ENCODE measurements around the gene NLN. TPM values are rescaled to one million over a fixed set of nuclear protein-coding genes. Genes with fewer than 3 reads are reported as not detected.

Gene NLN
- total RNA-seq, 4 donors from 2014 or later: 8.7 to 11.9 (median 9.1) TPM

- intact Hi-C loops (cut with DNase I): no loop called here
- TF ChIP-seq, protein P1, sequence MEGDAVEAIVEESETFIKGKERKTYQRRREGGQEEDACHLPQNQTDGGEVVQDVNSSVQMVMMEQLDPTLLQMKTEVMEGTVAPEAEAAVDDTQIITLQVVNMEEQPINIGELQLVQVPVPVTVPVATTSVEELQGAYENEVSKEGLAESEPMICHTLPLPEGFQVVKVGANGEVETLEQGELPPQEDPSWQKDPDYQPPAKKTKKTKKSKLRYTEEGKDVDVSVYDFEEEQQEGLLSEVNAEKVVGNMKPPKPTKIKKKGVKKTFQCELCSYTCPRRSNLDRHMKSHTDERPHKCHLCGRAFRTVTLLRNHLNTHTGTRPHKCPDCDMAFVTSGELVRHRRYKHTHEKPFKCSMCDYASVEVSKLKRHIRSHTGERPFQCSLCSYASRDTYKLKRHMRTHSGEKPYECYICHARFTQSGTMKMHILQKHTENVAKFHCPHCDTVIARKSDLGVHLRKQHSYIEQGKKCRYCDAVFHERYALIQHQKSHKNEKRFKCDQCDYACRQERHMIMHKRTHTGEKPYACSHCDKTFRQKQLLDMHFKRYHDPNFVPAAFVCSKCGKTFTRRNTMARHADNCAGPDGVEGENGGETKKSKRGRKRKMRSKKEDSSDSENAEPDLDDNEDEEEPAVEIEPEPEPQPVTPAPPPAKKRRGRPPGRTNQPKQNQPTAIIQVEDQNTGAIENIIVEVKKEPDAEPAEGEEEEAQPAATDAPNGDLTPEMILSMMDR (IDR thresholded peaks at IDR 0.05): no peak
- TF ChIP-seq POLR2A (IDR thresholded peaks at IDR 0.05; ENCODE audit: low read depth) (no peak), EP300 (IDR thresholded peaks at IDR 0.05) (no peak), POLR2AphosphoS5 (IDR thresholded peaks at IDR 0.05) (no peak)
- Histone ChIP-seq H3K27ac (replicated peaks in 1 of 4) (no peak overlapping the region), H3K36me3 (no peaks in the 10 kb centered on the region), H3K9me3 (no peaks in the 10 kb centered on the region), H3K4me3 (no peak overlapping the region), H3K4me1 (no peaks in the 10 kb centered on the region), H3K27me3 (no peaks in the 10 kb centered on the region)
- 93% methylated on average over 2 of the region's 2 CpGs for WGBS
- peak; percentile 17 for DNase-seq (ENCODE audit: extremely low spot score)
Observed at GRCh38 chr5:65854925-65855324, 132.9 kb downstream of the NLN start.

DNA sequence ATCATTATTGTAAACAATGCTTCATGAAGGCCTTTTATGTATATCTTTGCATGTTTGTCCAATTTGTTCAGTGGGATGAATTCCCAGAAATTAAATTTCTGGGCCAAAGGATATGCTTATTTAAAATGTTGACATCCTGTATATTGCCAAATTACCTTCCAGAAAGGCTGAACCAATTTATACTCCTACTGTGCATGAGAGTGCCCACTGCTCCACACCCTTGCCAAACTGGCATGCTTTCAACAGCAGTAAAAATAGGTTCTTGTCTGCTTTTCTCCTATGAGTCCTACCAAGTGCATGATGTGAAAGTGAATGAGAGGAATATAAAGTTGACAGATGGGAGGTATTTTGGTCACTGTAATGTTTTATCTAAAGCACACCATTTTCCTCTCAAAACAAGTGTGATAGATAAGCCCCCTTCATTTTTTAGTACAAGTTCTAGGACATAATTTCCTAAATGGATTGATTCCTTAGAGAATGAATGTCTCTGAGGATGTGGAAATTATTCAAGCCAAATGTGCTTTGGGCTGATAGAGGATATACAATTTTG is 133.8 kb downstream of the NLN start:
- Histone ChIP-seq H3K27me3 (no peaks in the 10 kb centered on the region), H3K36me3 (no peaks in the 10 kb centered on the region), H3K27ac (replicated peaks in 1 of 4) (no peak overlapping the region), H3K9me3 (no peaks in the 10 kb centered on the region), H3K4me3 (no peak overlapping the region), H3K4me1 (no peaks in the 10 kb centered on the region)
- intact Hi-C loops (cut with DNase I): no loop called here
- DNase-seq (ENCODE audit: extremely low spot score): peak; percentile 31
- TF ChIP-seq POLR2AphosphoS5 (IDR thresholded peaks at IDR 0.05) (no peak), POLR2A (IDR thresholded peaks at IDR 0.05; ENCODE audit: low read depth) (no peak), EP300 (IDR thresholded peaks at IDR 0.05) (no peak)
- TF ChIP-seq, protein P1 (IDR thresholded peaks at IDR 0.05): no peak

DNA sequence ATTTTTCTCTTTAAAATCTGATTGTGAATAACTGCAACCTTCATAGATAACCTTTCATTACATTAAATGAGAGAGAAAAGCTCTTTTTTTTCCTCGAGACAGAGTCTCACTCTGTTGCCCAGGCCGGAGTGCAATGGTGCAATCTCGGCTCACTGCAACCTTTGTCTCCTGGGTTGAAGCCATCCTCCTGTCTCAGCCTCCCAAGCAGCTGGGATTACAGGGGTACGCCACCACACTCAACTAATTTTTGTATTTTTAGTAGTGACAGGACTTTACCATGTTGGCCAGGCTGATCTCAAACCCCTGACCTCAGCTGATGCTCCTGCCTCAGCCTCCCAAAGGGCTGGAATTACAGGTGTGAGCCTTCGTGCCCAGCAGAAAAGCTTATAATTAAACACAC is 134.5 kb downstream of the NLN start:
- H3K36me3 ChIP-seq: no peaks in the 10 kb centered on the region
- H3K27ac ChIP-seq (replicated peaks in 1 of 4): no peak overlapping the region
- no peaks in the 10 kb centered on the region for H3K4me1 ChIP-seq
- no peak for TF ChIP-seq EP300 (IDR thresholded peaks at IDR 0.05)
- TF ChIP-seq POLR2A (IDR thresholded peaks at IDR 0.05; ENCODE audit: low read depth): no peak
- TF ChIP-seq, protein P1 (IDR thresholded peaks at IDR 0.05): no peak
- TF ChIP-seq POLR2AphosphoS5 (IDR thresholded peaks at IDR 0.05): no peak
- peak; percentile 62 for DNase-seq (ENCODE audit: extremely low spot score)
- H3K4me3 ChIP-seq: no peak overlapping the region
- WGBS: 93% methylated on average over 5 of the region's 5 CpGs
- intact Hi-C loops (cut with DNase I): no loop called here
- H3K9me3 ChIP-seq: no peaks in the 10 kb centered on the region
- no peaks in the 10 kb centered on the region for H3K27me3 ChIP-seq

GRCh38 chr5:65858316-65858715 is 136.3 kb downstream of the NLN start:
- 80% methylated on average over 3 of the region's 3 CpGs for WGBS
- intact Hi-C loops (cut with DNase I): no loop called here
- Histone ChIP-seq H3K27ac (replicated peaks in 1 of 4) (no peak overlapping the region), H3K4me3 (no peak overlapping the region), H3K27me3 (no peaks in the 10 kb centered on the region), H3K36me3 (no peaks in the 10 kb centered on the region), H3K4me1 (no peaks in the 10 kb centered on the region), H3K9me3 (no peaks in the 10 kb centered on the region)
- peak; percentile 64 for DNase-seq (ENCODE audit: extremely low spot score)
- TF ChIP-seq POLR2A (IDR thresholded peaks at IDR 0.05; ENCODE audit: low read depth): no peak
- TF ChIP-seq POLR2AphosphoS5 (IDR thresholded peaks at IDR 0.05): no peak
- no peak for TF ChIP-seq EP300 (IDR thresholded peaks at IDR 0.05)
- TF ChIP-seq, protein P1 (IDR thresholded peaks at IDR 0.05): no peak

GRCh38 chr5:65861830-65862241 is 139.8 kb downstream of the NLN start:
- no peaks in the 10 kb centered on the region for H3K27me3 ChIP-seq
- 78% methylated on average over 3 of the region's 3 CpGs for WGBS

More at GRCh38 chr5:65861830-65862241, 139.8 kb downstream of the NLN start:
- H3K4me1 ChIP-seq: no peaks in the 10 kb centered on the region
- intact Hi-C loops (cut with DNase I): no loop called here
- H3K36me3 ChIP-seq: no peaks in the 10 kb centered on the region
- H3K27ac ChIP-seq (replicated peaks in 1 of 4): no peak overlapping the region
- no peaks in the 10 kb centered on the region for H3K9me3 ChIP-seq
- DNase-seq (ENCODE audit: extremely low spot score): no peak
- TF ChIP-seq POLR2AphosphoS5 (IDR thresholded peaks at IDR 0.05) (no peak), POLR2A (IDR thresholded peaks at IDR 0.05; ENCODE audit: low read depth) (no peak), EP300 (IDR thresholded peaks at IDR 0.05) (no peak)
- TF ChIP-seq, protein P1 (IDR thresholded peaks at IDR 0.05): no peak
- H3K4me3 ChIP-seq: no peak overlapping the region
